ENCODE results near the gene C2orf76. TPM values are rescaled to one million over a fixed set of nuclear protein-coding genes. Genes with fewer than 3 reads are reported as not detected.

C2orf76 gene
- total RNA-seq: 10 to 100 TPM; 10.3 to 13.3 (median 11.3) TPM

- DNase-seq (ENCODE audit: low spot score): peak; percentile 75
- ATAC-seq (ENCODE audit: low FRiP score): peak; percentile 99
- TF ChIP-seq CTCF (IDR thresholded peaks at IDR 0.05): no peak
Observed at GRCh38 chr2:119366649-119367471, at the start of gene C2orf76, which contains the start of gene DBI. Gene C2orf76, minus strand, starts transcription at chr2:119366834. Its CDS starts 26,875 bp downstream, at chr2:119339959. Gene DBI, plus strand, starts transcription at chr2:119366977. Its CDS starts 75 bp downstream, at chr2:119367052.

- DNase-seq (ENCODE audit: low spot score) (no peak), ATAC-seq (ENCODE audit: low FRiP score) (no peak)
- TF ChIP-seq CTCF (IDR thresholded peaks at IDR 0.05): no peak
Observed at GRCh38 chr2:119415630-119416029, 49.0 kb upstream of the C2orf76 start.

- ATAC-seq (ENCODE audit: low FRiP score): no peak
- no peak for TF ChIP-seq CTCF (IDR thresholded peaks at IDR 0.05)
- no peak for DNase-seq (ENCODE audit: low spot score)
Observed at GRCh38 chr2:119414894-119415293, 48.3 kb upstream of the C2orf76 start.

- no peak for TF ChIP-seq CTCF (IDR thresholded peaks at IDR 0.05)
- DNase-seq (ENCODE audit: low spot score) (no peak), ATAC-seq (ENCODE audit: low FRiP score) (no peak)
Observed at GRCh38 chr2:119409506-119409905, 42.9 kb upstream of the C2orf76 start.

GRCh38 chr2:119408221-119408619 lies 41.6 kb upstream of the C2orf76 start:
- TF ChIP-seq CTCF (IDR thresholded peaks at IDR 0.05): no peak
- ATAC-seq (ENCODE audit: low FRiP score): no peak
- DNase-seq (ENCODE audit: low spot score): no peak

GRCh38 chr2:119407430-119408220 lies 41.0 kb upstream of the C2orf76 start:
- ATAC-seq (ENCODE audit: low FRiP score) (peak; percentile 70), DNase-seq (ENCODE audit: low spot score) (no peak)

More at GRCh38 chr2:119407430-119408220, 41.0 kb upstream of the C2orf76 start:
- peak in 1 of 3 donors; percentile 65 for TF ChIP-seq CTCF (IDR thresholded peaks at IDR 0.05)

All from omental fat pad (tissue), 4 donors.